ENCODE data around the gene CACNG4.

Gene CACNG4

DNA sequence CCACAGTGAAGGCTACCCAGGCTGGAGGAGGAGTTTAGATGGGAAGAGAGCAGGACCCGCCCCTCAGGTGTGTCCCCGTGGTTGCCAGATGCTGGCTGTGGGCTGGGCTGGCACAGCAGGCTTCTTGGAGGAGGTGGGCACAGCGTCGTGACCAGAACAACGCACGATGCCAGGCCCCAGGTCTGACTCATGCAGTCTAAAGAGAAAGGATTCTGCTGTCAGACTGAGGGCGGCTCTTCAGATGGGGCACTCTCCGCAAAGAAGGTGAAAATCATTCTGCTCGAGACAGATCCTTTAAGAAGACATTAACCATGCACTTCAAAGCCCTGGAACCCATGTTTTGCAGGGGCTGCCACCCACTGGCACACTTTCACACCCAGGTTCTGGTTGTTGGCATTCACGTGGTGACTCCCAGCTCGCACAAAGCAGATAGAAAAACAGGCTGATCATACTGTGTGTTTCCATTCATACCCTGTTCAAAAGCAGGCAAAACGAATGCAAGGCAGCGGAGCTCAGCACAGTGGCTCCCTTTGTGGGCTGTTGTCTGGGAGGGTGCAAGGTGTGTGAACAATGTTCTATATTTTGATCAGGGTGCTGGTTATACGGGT is 19.0 kb downstream of the CACNG4 start:
- in situ Hi-C loops (cut with MboI; ENCODE audit: low sequenced_read_pairs), result no loop called here

- in situ Hi-C loops (cut with MboI; ENCODE audit: low sequenced_read_pairs), result no loop called here
These were observed 20.2 kb downstream of the CACNG4 start for GRCh38 chr17:66984730-66985129.

DNA sequence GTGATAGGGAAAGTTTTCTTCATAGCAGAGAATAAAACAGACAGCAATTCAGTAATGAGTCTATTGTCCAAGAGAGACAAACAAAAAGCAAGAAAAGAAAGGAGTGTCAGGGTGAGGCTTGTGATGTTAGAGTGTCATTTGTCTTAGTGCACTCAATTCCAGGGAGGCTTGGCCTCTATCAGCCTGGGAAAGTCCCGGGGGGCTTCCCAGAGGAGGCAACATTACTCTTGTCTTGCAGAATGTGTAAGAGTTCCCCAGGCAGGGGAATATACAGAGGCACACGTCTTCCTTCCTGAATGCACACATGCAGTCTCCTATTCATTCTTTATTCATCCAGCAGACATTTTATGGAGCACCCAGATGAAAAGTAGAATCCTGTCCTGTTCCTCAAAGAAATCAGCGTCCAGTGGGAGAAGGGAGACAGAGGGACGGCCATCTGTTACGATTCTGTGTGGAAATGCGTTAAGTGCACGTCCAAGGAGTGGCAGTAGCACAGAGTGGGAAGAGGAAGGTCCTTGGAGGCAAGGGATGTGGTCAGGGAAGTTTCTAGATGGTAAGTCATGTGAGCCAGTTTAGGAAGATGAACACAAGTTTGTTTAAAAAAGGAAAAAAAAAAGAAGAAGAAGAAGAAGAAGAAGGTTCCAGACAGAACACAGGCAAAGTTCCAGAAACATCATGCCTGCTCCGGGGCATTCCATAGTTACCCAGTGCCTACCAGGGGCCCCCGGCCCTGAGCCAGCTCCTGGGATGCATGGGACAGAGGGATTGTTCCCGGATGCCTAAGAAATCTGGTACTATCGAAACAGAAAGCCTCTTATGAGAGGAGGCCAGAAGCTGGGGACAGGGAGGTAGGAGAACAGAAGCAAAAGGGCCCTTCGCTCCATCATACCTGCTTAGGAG is 21.1 kb downstream of the CACNG4 start:
- in situ Hi-C loops (cut with MboI; ENCODE audit: low sequenced_read_pairs), result no loop called here

GRCh38 chr17:66986659-66987058 is 22.2 kb downstream of the CACNG4 start:
- in situ Hi-C loops (cut with MboI; ENCODE audit: low sequenced_read_pairs), result no loop called here

GRCh38 chr17:66987059-66987616 is 22.6 kb downstream of the CACNG4 start:
- in situ Hi-C loops (cut with MboI; ENCODE audit: low sequenced_read_pairs), result no loop called here

DNA sequence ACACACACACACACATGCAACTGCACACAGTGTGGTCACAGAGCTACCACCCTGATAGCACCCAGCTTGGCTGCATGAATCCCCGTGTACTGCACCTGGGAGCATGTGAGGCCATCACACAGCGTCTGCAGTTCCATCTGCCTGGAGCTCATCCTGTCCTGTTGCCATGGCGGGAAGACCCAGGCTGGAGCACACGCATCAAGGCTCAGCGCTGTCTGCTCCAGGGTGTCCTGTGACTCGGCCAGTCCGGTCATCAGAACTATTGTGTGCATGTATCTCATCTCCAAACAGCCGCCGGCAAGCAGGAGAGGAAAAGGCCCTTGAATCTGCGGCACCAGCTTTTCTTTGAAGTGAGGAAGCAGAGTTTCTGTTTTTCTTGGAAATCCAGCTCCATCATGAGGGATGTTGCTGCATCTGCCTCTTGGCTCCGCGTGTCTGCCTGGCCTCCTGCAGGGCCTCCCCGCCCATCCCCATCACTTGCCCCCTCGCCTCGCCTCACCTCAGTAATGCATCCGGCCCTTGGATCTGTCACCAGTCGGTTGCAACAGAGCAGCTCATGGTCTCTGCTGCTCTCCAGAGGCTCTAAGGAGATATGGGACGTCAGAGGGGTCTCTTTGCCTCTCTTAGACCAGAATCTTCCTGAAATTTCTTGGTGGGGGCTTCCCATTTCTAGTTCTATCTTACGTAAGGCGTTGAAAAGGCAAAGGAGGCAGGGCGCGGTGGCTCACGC is 23.7 kb downstream of the CACNG4 start:
- in situ Hi-C loops (cut with MboI; ENCODE audit: low sequenced_read_pairs), result no loop called here

- in situ Hi-C loops (cut with MboI; ENCODE audit: low sequenced_read_pairs), result no loop called here
These were observed 24.6 kb downstream of the CACNG4 start for GRCh38 chr17:66989076-66989475.

- in situ Hi-C loops (cut with MboI; ENCODE audit: low sequenced_read_pairs), result no loop called here
These were observed 25.1 kb downstream of the CACNG4 start for GRCh38 chr17:66989579-66989978.

- in situ Hi-C loops (cut with MboI; ENCODE audit: low sequenced_read_pairs), result no loop called here
These were observed 25.5 kb downstream of the CACNG4 start for GRCh38 chr17:66990047-66990446.

GRCh38 chr17:66992911-66993442 is 28.5 kb downstream of the CACNG4 start:
- in situ Hi-C loops (cut with MboI; ENCODE audit: low sequenced_read_pairs), result no loop called here

- in situ Hi-C loops (cut with MboI; ENCODE audit: low sequenced_read_pairs), result no loop called here
These were observed 29.9 kb downstream of the CACNG4 start for GRCh38 chr17:66994361-66994760.

GRCh38 chr17:66994930-66995535 is 30.5 kb downstream of the CACNG4 start:
- in situ Hi-C loops (cut with MboI; ENCODE audit: low sequenced_read_pairs), result no loop called here

DNA sequence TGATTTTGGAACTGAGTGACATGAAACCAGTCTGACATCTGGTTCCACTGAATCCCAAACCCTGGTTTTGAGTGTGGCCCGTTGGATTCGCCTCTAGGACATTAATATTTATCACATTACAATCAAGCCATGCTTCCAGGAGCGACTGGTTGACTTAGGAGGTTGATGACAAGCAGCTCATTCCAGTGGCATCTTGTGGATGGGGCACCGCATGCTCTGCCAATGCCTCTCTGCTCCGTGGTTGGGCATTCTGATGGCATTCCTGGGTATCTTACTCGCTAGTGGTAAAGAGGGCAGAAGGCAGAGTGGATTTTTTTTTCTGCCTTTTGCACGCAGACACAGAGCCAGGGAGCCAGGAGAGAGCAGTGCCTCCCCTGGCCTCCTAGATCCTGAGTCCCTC is 31.4 kb downstream of the CACNG4 start:
- in situ Hi-C loops (cut with MboI; ENCODE audit: low sequenced_read_pairs), result no loop called here

- in situ Hi-C loops (cut with MboI; ENCODE audit: low sequenced_read_pairs), result no loop called here
These were observed 32.4 kb downstream of the CACNG4 start for GRCh38 chr17:66996926-66997325.

GRCh38 chr17:67003231-67003630 is 38.7 kb downstream of the CACNG4 start:
- in situ Hi-C loops (cut with MboI; ENCODE audit: low sequenced_read_pairs), result no loop called here

DNA sequence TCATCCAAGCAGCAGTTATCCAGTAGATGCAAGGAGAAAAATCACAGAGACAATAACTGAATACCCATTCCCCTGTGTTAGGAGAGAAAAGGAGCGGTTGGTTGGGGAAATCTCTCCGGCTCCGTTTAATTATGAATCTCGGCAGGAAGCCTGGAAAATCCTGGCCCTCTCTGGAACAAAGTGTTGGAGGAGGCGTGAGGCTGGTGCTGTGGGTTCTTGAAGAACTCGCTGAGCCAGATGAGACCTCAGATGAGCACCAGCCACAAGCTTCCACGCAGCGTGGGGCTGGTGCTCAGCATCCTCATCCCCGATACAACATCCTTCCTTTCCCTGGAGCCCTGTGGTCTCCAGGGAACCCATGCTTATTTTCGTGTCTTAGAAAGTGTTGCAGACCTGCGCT is 39.7 kb downstream of the CACNG4 start:
- in situ Hi-C loops (cut with MboI; ENCODE audit: low sequenced_read_pairs), result no loop called here

- in situ Hi-C loops (cut with MboI; ENCODE audit: low sequenced_read_pairs), result no loop called here
These were observed 42.8 kb downstream of the CACNG4 start for GRCh38 chr17:67007266-67007665.

DNA sequence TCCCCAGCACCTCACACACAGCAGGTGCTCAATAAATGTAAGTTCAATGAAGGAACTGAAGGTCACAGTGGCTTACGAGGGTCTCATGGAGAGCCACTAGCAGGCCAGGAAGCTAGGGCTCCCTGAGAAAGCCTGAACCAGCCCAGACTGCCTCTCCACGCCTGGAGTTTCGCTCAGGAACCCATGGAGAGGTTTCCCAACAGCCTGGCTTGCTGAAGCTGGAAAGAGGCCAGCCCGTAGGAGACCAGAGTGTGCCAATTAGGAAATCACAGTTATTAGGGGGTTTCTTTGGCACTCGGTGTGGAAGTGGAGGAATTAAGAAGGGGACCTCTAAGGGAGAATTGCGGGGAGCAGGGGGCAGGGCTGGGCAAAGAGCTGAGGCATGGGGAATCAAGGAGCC is 43.6 kb downstream of the CACNG4 start:
- in situ Hi-C loops (cut with MboI; ENCODE audit: low sequenced_read_pairs), result no loop called here

- in situ Hi-C loops (cut with MboI; ENCODE audit: low sequenced_read_pairs), result no loop called here
These were observed 47.1 kb downstream of the CACNG4 start for GRCh38 chr17:67011527-67012175.

- in situ Hi-C loops (cut with MboI; ENCODE audit: low sequenced_read_pairs), result no loop called here
These were observed 49.4 kb downstream of the CACNG4 start for GRCh38 chr17:67013891-67014290.

All from HL-60/S4 treated with retinoic acid at 250 ng/mL for 4 days and 3 days (cell line).